Activated T-cell treated with anti-CD3 and anti-CD28 coated beads, Interleukin-2, amount 50 U/mL, for 24 hours (primary cell): ENCODE measurements around the gene OR5AU1.
A peak's percentile ranks its signal among the peaks of the same experiment; 100 is the strongest.

Source experiments
- DNase-seq: peaks from one replicate; pipeline ENCODE4 v3.0.0-alpha.2; 2020
- H3K27ac Mint-ChIP-seq: 2 replicates; pipeline ENCODE4 v1.8.0; 2020; ENCODE audit warnings: mild to moderate bottlenecking, mixed read lengths
- H3K27me3 Mint-ChIP-seq: 2 replicates; pipeline ENCODE4 v1.8.0; 2020; ENCODE audit warnings: mixed read lengths
- H3K36me3 Mint-ChIP-seq: 2 replicates; pipeline ENCODE4 v1.8.0; 2020; ENCODE audit warnings: low read depth, mixed read lengths
- H3K4me1 Mint-ChIP-seq: 2 replicates; pipeline ENCODE4 v1.8.0; 2020; ENCODE audit warnings: low read depth, mixed read lengths
- H3K4me3 Mint-ChIP-seq: 2 replicates; pipeline ENCODE4 v1.8.0; 2020; ENCODE audit warnings: mild to moderate bottlenecking, moderate library complexity, mixed read lengths
- H3K9me3 Mint-ChIP-seq: 2 replicates; pipeline ENCODE4 v1.8.0; 2020; ENCODE audit warnings: mixed read lengths

The OR5AU1 gene

DNA sequence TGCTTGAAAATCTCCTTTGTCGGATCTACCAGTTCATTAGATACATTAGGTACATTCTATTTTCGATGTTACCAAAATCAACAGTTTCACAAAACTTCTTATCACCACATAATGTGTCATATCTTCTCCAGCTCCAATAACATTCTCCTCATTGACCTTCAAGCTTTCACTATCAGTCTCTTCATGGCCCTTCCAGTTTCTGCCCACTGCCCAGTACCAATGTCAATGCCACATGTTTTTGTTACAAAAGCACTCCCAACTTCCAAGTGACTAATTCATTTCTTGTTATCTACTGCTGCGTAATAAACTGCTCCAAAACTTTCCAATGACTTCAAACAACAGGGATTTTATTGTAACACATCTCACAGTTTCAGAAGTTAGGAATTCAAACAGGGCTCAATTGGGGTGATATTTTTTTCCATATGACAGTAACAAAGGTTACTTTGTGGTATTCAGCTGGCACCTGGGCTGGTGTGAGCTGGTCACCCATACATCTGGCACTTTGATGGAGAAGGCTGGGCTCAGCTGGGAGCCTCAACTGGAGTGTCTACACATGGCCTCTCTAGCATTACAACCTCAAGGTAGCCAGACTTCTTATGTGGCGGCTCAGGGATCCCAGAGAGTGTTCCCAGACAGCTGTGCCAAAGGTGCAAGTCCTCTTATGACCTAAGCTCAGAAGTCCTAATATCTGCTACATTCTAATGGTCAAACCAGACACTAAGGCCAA, 6.1 kb downstream of the OR5AU1 start:
- no peaks in the 10 kb centered on the region for H3K4me1 Mint-ChIP-seq
- H3K27ac Mint-ChIP-seq: no peak overlapping the region
- H3K36me3 Mint-ChIP-seq: no peaks in the 10 kb centered on the region
- no peak for DNase-seq
- peaks cover under 1% of the 10 kb centered on the region for H3K27me3 Mint-ChIP-seq
- H3K9me3 Mint-ChIP-seq: peaks cover 9% of the 10 kb centered on the region
- no peak overlapping the region for H3K4me3 Mint-ChIP-seq

GRCh38 chr14:21145437-21145836, 10.4 kb downstream of the OR5AU1 start:
- H3K4me3 Mint-ChIP-seq: no peak overlapping the region

DNA sequence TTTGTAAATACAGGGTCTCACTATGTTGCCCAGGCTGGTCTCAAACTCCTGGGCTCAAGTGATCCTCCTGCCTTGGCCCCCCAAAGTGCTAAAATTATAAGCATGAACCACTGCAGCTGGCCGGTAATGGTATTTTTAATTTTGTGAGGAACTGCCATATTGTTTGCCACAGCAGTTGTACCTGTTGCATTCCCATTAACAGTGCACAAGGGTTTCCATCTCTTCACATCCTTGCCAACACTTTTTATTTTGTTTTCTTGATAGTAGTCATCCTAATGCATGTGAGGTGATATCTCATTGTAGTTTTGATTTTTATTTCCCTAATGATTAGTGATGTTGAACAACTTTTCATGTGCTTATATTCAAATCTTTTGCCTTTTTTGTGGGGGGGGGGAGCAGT, 13.5 kb downstream of the OR5AU1 start:
- Mint-ChIP-seq H3K27ac (no peak overlapping the region), H3K27me3 (peaks cover 8% of the 10 kb centered on the region), H3K4me1 (no peaks in the 10 kb centered on the region), H3K36me3 (no peaks in the 10 kb centered on the region), H3K9me3 (peaks cover 12% of the 10 kb centered on the region), H3K4me3 (no peak overlapping the region)
- DNase-seq: no peak

More at GRCh38 chr14:21145437-21145836, 10.4 kb downstream of the OR5AU1 start:
- Mint-ChIP-seq H3K4me1 (no peaks in the 10 kb centered on the region), H3K36me3 (no peaks in the 10 kb centered on the region), H3K27ac (no peak overlapping the region), H3K9me3 (peaks cover 12% of the 10 kb centered on the region), H3K27me3 (peaks cover 8% of the 10 kb centered on the region)
- DNase-seq: no peak

- no peaks in the 10 kb centered on the region for H3K9me3 Mint-ChIP-seq
- DNase-seq: no peak
- H3K4me3 Mint-ChIP-seq: no peak overlapping the region
- H3K27ac Mint-ChIP-seq: no peak overlapping the region
- H3K27me3 Mint-ChIP-seq: no peaks in the 10 kb centered on the region
- H3K4me1 Mint-ChIP-seq: no peaks in the 10 kb centered on the region
- H3K36me3 Mint-ChIP-seq: no peaks in the 10 kb centered on the region
Measured at GRCh38 chr14:21136024-21136423, 19.8 kb downstream of the OR5AU1 start.

DNA sequence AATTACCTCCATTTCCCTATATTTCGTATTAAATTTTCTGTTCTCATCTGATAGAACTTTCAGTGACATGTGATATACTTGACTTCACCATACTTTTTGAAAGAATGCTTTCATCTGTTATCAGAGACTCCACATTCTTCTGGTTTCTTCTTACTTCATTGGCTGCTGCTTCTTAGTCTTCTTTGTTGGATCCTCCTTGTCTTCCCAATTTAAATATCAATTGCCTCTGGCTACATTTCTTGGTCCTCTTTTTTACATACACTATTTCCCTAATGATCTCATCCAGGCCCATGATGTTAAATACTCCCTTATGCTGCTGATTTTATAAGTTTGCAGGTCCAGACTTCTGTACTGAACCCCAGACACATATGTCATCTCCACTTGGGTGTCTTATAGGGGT, 22.0 kb downstream of the OR5AU1 start:
- Mint-ChIP-seq H3K27me3 (no peaks in the 10 kb centered on the region), H3K4me1 (no peaks in the 10 kb centered on the region), H3K4me3 (no peak overlapping the region), H3K27ac (no peak overlapping the region), H3K36me3 (no peaks in the 10 kb centered on the region), H3K9me3 (no peaks in the 10 kb centered on the region)
- DNase-seq: no peak

GRCh38 chr14:21123429-21123828, 32.4 kb downstream of the OR5AU1 start:
- Mint-ChIP-seq H3K4me1 (peaks cover 4% of the 10 kb centered on the region), H3K27ac (no peak overlapping the region), H3K27me3 (peaks cover 43% of the 10 kb centered on the region), H3K4me3 (no peak overlapping the region), H3K9me3 (peaks cover 2% of the 10 kb centered on the region), H3K36me3 (no peaks in the 10 kb centered on the region)
- DNase-seq: no peak

DNA sequence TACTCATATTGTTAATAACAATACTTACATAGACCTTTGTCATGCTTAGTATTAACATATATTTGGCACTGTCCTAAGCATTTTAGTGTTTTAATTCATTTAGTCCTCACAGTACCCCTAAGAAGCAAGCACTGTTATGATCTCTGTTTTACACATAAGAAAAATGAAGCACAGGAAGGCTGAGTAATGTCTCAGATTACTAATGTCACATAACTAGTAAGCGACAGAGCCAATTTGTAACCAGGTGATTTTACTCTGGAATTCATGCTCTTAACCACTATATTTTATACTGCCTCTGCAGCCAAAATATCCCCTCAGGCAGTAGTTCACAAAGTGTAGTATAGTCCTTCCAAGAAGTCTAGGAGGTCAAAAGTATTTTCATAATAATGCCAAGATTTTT, 34.7 kb downstream of the OR5AU1 start:
- Mint-ChIP-seq H3K4me1 (peaks cover 4% of the 10 kb centered on the region), H3K36me3 (no peaks in the 10 kb centered on the region), H3K27me3 (peaks cover 38% of the 10 kb centered on the region), H3K4me3 (no peak overlapping the region), H3K27ac (no peak overlapping the region), H3K9me3 (peaks cover 2% of the 10 kb centered on the region)
- DNase-seq: no peak

GRCh38 chr14:21120686-21121085, 35.2 kb downstream of the OR5AU1 start:
- no peak overlapping the region for H3K4me3 Mint-ChIP-seq
- DNase-seq: no peak
- H3K36me3 Mint-ChIP-seq: no peaks in the 10 kb centered on the region
- no peak overlapping the region for H3K27ac Mint-ChIP-seq
- H3K9me3 Mint-ChIP-seq: peaks cover 2% of the 10 kb centered on the region
- H3K27me3 Mint-ChIP-seq: peaks cover 34% of the 10 kb centered on the region
- peaks cover 4% of the 10 kb centered on the region for H3K4me1 Mint-ChIP-seq

DNA sequence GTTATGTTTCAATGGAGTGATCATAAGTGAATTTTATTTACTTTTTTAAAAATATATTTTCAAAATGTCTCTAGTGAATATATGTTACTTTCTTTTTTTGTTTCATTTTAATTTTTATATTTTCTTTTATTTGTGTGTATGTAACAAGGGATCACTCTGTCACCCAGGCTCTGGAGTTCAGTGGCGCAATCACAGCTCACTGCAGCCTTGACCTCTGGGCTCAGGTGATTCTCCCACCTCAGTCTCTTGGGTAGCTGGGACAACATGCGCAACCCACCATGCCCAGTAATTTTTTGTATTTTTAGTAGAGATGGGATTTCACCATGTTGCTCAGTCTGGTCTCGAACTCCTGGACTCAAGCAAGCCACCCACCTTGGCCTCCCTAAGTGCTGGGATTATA, 36.9 kb downstream of the OR5AU1 start:
- H3K27ac Mint-ChIP-seq: no peak overlapping the region
- no peaks in the 10 kb centered on the region for H3K36me3 Mint-ChIP-seq
- H3K4me1 Mint-ChIP-seq: peaks cover 4% of the 10 kb centered on the region
- H3K27me3 Mint-ChIP-seq: peaks cover 31% of the 10 kb centered on the region
- H3K4me3 Mint-ChIP-seq: no peak overlapping the region
- H3K9me3 Mint-ChIP-seq: no peaks in the 10 kb centered on the region
- DNase-seq: no peak

DNA sequence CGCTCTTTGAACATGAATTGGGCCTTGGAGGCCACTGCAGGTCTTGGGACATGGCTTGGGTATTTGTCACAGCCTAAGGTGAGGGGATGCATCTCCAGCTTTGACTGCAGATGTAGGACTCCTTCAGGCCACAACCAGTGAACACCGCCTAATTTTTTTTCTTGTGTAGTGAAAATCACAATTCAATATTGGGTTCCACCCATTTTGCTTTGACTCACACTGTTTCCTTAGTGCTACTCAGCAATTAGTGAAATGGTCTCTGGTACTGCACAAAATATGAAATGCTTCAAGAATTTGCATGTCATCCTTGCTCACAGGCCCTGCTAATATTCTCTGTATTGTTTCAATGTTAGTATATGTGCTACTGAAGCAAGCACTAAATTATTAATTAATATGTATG, 42.5 kb downstream of the OR5AU1 start:
- H3K9me3 Mint-ChIP-seq: no peaks in the 10 kb centered on the region
- no peak overlapping the region for H3K4me3 Mint-ChIP-seq
- DNase-seq: no peak
- H3K27ac Mint-ChIP-seq: no peak overlapping the region
- H3K27me3 Mint-ChIP-seq: peaks cover 4% of the 10 kb centered on the region
- H3K36me3 Mint-ChIP-seq: no peaks in the 10 kb centered on the region
- H3K4me1 Mint-ChIP-seq: peaks cover 15% of the 10 kb centered on the region

GRCh38 chr14:21112255-21112654, 43.6 kb downstream of the OR5AU1 start:
- Mint-ChIP-seq H3K4me3 (no peak overlapping the region), H3K9me3 (no peaks in the 10 kb centered on the region), H3K27ac (no peak overlapping the region), H3K27me3 (no peaks in the 10 kb centered on the region), H3K36me3 (no peaks in the 10 kb centered on the region), H3K4me1 (peaks cover 15% of the 10 kb centered on the region)
- DNase-seq: no peak

- Mint-ChIP-seq H3K27ac (peak overlapping the region; percentile 81), H3K9me3 (no peaks in the 10 kb centered on the region), H3K36me3 (no peaks in the 10 kb centered on the region), H3K4me3 (no peak overlapping the region), H3K4me1 (peaks cover 30% of the 10 kb centered on the region), H3K27me3 (no peaks in the 10 kb centered on the region)
- no peak for DNase-seq
Measured at GRCh38 chr14:21109377-21110138, 46.3 kb downstream of the OR5AU1 start.

DNA sequence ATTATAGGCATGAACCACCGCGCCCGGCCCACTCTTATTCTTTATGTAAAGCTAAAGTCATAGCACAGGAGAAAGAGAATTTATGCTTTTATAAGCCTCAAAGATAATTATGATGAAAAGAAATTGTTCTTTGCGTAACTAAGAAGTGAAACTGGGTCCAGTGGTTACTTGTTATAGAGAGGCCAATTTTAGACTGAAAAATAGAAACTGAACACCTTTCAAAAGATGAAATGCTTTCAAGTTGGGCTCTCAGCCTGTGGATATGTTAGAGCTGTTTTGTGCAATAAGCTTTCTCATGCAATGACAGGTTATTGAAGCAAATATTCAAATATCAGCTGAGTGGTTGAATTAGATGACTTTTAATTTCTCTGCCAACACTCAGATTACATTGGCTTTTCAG, 47.1 kb downstream of the OR5AU1 start:
- Mint-ChIP-seq H3K4me1 (peaks cover 32% of the 10 kb centered on the region), H3K9me3 (no peaks in the 10 kb centered on the region), H3K27me3 (no peaks in the 10 kb centered on the region), H3K36me3 (peaks cover 6% of the 10 kb centered on the region), H3K27ac (no peak overlapping the region), H3K4me3 (no peak overlapping the region)
- DNase-seq: no peak

GRCh38 chr14:21107283-21107800, 48.5 kb downstream of the OR5AU1 start:
- Mint-ChIP-seq H3K4me3 (no peak overlapping the region), H3K27ac (no peak overlapping the region), H3K9me3 (no peaks in the 10 kb centered on the region), H3K27me3 (no peaks in the 10 kb centered on the region), H3K36me3 (peaks cover 6% of the 10 kb centered on the region), H3K4me1 (peaks cover 43% of the 10 kb centered on the region)
- DNase-seq: no peak
